GM18526 (cell line): ENCODE data around the gene RGS8.

Source experiments
- POLR2A ChIP-seq: IDR thresholded peaks from 3 replicates; pipeline ENCODE4 v1.6.1; 2011; ENCODE audit not compliant: insufficient read length; ENCODE audit errors: extremely low read depth

The RGS8 gene

DNA sequence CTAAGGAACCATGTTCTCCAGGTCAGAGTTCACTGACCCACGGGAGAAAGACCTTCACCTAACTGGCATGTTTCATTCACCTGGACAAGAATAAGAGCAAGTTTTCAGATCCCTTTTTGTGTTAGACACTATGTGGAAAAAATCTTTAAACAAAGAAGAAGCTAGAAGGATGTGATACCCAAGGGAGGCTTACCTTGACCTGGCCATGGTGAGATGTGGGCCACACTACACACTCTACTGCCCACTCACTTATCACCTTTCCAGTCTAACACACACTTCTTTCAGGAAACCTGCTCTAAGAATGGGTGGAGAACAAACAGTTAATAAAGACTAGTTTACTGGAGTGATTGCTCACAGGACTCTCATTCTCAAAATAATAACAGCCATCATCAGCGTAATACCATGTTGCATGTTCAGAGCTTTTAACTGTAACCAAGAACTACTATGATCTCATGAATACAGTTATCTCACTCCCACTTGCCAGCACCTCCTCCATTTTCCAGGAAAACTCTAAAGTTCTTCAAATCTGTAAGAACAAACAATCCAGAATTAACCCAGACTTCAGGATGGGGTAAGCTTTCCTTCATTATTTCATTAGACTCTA lies 1.4 kb downstream of the RGS8 start:
- no peak for TF ChIP-seq POLR2A

DNA sequence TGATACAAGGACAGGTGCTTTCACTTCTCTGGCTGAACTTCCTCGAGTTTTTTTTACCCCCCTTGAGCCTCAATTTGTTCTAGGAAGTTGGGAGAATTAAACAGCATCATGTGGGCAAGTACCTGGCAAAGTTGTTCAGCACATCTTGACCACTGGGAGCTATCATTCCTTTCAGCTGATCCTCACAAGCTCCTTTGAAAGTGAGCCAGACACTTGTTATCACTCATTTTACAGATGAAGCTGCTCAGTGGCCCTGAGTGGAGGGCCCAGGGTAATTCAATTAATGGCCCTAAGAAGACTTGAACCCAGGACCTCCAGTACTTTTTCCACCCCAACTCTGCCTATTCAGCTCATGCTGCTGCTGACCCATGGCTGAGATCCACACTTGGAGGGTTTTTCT lies 2.0 kb downstream of the RGS8 start:
- no peak for TF ChIP-seq POLR2A

DNA sequence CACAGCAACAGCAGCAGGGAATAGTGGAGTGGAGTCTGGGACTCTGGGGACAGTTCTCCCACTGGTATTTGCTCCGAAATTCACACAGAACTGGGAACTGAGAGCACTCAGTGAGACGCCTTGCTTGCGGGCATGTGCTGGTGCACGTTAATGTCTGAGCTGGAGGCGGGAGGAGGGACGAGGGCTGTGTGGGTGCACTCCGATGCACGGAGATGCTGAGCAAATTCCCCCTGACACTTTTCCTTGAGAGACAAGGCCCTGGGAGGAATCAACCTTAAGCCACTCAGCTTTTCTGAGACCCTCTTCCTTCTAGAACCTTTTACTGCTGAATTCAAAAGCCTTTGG lies 2.8 kb downstream of the RGS8 start:
- TF ChIP-seq POLR2A, result no peak

DNA sequence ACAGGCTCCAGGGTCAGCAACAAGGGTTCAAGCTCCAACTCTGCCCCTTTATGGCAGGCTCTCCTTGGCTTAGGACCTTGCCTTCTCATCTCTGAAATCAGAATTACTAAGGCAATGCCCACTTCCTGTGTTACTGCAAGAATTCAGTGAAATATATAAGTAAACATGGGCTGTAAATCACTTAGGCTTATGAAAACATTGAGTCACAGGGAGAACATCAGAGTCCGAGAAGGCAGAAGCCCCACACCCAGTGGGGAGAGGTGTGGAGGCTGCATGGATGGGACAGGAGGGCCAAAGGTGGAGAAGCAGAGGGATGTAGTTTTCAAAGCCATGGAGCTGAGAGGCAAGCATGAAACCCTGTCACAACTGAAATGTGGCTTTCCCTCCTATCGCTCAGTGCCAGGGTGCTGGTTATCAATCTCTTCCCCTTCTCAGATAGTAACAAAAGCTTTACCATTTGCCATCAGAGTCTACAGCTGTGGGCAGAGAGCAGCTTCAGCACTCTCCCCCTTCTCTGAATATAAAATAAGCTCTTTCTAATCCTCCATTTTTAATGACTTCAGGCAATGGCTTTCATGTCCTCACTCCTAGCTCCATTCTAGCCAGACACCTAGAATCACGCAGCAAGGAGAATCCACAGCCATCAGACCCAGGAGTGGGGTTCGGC lies 3.4 kb downstream of the RGS8 start:
- TF ChIP-seq POLR2A, result no peak

DNA sequence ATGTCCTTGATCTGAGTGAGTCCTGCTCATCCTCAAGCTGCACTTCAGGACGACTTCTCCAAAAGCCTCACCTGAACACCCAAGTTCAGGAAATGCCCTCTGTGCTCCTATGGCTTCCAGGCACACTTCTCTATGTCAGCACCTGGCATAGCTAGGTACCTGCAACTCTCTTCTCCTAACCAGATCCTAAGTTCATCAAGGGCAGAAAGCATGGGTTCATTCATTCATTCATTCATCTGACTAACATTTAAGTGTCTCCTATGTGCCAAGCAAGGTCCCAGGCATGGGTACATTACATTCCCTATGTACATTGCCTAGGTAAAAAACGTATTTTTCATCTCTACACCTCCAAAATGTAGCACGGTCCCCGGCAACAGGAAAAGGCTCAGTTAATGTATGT lies 4.0 kb downstream of the RGS8 start:
- no peak for TF ChIP-seq POLR2A

DNA sequence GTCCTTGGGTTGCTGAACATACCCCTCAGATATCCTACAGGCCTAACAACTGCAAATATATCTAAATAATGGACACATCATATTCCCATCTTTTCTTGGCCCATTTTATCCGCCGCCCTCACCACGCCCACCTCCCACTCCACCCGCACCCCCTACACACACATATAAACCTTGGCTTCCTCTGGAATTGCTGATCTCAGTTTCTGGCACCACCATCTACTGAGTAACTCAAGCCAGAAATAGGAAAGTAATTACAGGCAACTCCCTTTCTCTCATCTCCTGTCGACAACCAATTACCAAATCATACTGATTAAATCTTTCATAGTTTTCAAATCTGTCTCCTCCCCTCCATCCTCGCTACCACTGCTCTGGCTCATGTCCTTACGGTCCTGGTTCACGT lies 4.7 kb downstream of the RGS8 start:
- no peak for TF ChIP-seq POLR2A

DNA sequence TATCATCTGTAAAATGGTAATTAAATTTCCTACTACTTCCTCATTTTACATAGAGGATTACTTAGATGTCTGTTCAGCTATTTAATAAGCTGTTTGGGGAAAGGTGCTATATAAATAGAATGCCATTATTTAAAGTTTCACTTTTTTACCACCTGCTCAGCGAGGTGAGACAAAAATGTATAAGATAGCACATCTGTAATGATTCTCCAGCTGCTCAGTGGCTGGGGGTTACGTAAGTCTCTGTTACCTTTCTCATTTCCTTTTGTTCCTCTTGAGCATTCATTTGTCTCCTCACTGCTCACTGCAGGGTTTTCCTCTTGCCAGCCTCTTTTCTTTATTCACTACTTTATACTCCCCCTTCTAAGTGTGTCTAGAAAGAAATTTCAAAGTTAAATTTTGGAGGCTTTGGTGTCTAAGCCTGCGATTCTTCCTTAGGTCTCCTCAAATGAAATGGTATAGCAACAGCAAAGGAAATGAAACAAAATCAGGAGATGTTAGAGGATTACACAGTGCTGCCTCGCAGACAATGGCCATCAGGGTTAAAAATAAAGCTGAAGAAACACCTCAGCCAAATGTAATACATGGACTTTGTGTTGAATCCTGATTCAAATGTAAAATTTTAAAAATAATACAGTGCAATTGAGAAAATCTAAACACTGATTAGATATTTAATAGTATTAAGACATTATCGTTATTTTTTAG lies 6.8 kb downstream of the RGS8 start:
- no peak for TF ChIP-seq POLR2A

DNA sequence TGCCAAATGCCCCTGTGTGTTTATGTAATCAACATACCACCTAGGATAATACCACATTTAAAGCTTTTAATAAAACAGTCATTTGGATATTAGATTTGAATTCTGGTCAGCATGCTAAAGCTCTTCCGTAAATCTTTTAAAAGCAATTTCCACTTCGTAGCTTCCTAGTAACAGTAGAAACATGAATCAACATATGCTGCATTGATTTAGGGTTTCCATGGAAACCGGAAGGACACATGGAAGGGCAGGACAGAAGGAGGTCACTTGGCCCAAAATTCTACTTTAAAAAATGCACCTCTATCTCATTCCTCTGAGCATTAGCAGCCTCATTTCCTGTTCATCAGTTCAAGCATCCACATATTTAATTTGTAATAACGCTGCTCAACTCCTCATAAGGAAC lies 8.1 kb downstream of the RGS8 start:
- no peak for TF ChIP-seq POLR2A

DNA sequence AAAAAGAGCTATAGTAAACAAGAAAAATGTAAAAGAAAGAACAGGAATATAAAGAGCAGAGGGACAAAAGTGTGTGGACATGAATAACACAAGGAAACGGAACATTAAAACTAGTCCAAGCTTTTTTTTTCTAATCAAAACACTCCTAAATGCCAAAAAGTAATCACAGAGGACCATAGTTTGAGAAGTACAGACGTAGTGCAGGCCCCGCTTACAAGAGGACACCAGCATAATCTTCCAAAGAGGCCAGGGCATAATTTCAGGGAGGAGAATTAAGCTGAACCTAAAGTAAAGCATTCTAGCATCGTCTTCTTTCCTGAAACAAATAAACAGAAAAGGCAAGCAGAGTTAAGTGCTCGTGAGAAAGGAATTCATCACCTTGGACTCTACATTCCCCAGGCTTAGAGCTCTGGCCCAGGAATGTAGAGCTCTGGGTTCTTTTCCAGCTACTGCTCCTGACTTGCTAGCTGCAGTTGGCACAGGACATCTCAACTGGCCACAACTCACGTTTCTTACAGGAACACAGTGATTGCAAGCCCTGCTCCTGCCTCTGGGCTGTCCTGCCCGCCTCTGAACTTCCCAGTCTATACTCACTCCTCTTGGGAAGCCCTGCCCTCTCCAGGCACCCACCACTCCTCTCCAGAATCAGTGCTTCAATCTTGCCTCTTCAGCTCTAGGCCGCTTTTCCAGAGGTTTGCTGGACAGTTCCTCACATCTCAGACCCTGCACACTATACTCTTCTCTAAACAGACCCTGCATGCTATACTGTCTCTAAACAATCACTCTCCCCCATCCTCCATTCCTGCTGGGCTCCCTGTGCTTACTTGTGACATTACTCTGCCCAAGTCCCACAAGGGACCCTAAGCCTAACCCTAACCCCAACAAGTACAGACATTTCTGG lies 9.8 kb downstream of the RGS8 start:
- TF ChIP-seq POLR2A, result no peak

DNA sequence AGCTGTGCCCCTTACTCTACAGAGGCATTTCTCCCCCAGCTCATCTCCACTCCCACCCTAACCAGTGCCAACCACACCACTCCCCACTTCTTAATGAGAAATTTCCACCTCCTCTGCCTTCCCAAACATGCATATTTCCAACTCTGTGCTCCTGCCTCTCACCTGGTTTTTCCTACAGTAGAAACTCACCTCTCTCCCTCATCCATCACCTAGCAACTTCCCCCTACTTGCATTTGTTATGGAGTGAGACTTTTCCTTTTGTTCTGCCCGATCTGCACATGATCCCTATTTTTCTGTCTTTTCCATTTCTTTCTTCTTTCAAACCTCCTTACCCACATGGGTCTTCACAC lies 11.9 kb downstream of the RGS8 start:
- TF ChIP-seq POLR2A, result no peak

DNA sequence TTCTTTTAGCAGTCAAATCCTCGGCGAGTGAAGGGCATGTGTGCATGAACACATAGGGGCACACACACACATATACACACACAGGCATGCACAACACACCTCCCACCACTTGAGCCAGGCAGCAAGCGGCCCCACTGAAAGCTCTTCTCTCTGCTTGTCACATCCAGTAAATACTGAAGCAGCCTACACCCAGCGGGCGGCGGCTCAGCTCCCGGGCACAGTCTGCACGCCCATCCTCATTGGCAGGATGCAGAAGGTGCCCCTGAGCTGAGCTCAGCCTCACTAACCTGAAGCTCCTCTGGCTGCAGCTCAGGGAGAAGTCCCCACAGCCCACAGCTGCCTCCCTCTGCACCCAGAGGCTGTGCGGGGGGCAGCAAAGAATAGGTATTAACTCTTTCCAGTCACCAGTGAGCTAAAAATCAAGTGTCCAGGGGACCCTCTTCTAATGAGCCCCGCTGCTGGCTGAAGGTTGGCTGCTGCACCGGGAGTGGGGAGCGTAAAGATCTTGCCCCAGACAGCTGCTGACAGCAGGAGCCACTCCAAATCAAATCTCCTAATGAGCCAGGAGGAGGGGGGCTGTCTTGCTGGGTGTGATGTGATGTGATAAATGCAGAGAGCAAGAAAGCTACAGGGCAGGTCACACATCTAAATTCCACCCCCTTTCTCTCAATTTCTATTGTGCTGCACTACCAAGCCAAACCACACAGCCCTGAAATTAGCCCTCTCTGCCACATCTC lies 12.5 kb downstream of the RGS8 start:
- no peak for TF ChIP-seq POLR2A

DNA sequence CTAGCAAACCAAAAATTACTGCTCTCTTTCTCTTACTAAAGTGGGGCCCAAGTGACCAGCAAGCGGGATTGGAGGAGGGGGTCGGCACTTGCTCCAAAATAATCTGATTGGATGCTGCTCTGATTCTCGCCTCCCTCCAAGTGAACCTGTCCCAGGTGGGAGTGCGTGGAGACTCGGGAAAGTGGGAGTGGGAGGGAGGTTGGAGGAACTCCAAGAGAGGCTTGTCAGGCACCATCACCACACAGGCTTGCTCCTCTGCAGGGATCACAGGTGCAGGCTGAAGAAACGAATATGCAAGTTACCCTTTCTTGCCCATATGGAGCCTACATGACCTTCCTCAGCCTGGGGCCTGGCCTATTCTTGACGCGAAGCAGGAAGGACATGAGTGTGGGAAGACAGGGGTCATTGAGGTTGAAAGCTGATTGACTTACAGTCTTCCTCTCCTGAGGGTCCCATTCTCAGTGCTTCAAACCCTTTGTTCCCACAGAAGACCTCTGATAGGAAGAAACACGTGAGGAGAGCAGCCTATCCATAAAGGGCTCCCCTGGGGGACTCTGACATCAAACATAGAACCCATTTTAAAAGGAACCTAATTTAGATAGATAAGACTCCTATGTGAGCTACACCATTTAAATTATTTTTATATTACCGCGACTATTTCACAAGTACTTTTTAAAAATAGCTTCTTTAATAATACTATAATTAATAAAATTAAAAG lies 14.2 kb downstream of the RGS8 start:
- TF ChIP-seq POLR2A, result no peak

DNA sequence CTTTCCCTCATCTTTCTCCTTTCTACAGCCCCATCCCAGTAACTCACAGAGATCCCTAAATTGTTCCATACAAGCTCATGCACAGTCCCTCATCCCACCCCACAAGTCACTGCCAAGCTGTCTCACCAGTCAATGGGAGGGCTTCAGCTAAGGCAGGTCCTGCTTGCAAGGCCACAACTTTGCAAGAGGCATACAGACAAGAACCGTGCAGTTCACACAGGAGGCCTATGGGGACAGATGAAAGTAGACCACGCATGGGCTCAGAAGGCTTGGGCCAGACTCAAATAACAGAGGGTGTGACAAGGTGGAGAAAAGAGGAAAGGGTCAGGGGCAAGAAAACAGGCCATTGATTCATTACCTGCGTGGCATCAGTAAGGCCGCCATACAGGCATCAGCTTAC lies 15.1 kb downstream of the RGS8 start:
- TF ChIP-seq POLR2A, result no peak

DNA sequence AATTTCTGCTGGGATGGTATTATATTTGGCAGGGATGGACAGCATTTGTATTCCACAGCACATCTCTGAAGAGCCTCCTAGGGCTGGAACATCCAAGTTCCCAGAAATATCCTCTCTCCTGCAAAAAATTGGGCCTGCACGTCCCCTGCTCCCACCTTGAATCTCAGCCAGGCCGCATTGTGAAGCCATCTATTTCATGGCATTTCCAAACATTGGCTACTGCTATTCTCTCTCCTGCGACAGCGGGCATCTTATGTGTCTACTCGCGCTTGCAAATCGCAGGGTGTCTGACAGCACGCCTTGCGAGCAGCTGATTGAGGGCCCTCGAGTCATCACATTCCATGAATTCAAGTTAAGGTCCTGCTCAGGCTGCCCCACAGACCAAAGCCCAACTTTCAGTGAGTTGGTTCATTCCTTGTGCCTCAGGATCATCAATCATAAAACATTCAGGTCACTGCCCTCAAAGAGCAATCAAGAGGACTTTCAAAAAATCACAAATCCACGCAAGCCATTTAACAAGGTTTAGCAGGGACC lies 15.8 kb downstream of the RGS8 start:
- no peak for TF ChIP-seq POLR2A
